IPS-11a (cell line): ENCODE data around the gene LECT2.

Experiments
- H3K4me3 ChIP-seq: one replicate; pipeline ENCODE4 v1.5.1; 2013; ENCODE audit warnings: low read depth, low read length, control low read depth

LECT2 gene

DNA sequence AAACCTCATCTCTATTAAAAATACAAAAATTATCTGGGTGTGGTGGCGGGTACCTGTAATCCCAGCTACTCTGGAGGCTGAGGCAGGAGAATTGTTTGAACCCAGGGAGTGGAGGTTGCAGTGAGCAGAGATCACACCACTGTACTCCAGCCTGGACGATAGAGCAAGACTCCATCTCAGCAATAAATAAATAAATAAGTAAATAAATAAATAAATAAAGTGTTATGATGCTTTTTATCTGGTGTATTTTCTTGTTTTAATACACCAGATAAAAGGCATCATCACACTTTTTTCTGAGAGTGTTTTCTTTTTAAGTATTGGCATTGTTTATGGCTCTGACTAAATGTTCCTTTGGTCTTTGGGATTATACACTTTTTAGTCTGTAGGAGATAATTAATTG, 24.2 kb upstream of the LECT2 start:
- H3K4me3 ChIP-seq = no peak overlapping the region

GRCh38 chr5:135978212-135978631, 23.4 kb upstream of the LECT2 start:
- H3K4me3 ChIP-seq = no peak overlapping the region

GRCh38 chr5:135977375-135977928, 22.7 kb upstream of the LECT2 start:
- H3K4me3 ChIP-seq = no peak overlapping the region

DNA sequence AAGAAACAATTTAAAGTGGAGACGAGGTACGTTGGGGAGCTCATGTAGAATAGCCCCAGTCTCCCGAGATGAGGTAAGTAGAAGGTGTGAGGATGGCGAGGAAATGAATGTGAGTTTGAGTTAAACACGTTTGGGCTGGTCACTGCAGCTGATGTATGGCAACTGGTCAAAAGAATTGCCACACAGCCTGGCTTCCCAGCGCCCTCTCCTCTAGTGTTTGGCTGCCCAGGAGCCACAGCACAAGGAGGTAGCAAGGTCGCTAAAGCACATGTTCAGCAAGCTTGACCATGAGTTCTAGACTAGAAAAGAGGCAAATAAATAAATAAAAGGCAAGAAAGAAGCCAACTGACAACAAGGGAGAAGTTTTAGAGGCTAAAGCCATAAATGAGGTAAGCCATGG, 21.4 kb upstream of the LECT2 start:
- H3K4me3 ChIP-seq = no peak overlapping the region

DNA sequence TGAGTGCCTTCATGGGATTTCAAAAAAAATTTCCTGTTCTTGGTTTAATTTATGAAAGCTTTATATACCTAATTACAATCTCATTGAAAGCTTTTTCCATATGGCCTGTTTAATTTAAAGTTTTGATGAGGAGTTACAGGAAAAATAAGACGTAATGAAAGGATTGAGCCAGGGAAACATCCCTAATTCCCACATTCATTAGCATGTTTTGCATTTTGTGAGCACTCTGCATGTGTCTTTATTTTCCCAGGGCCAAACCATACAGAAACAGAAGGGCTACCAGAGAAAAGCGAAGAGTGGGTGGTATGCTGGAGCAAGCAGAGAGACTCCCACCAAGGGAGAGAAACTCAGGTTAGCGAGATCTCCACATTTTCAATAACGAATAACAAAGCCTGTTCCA, 20.3 kb upstream of the LECT2 start:
- no peak overlapping the region for H3K4me3 ChIP-seq

- no peak overlapping the region for H3K4me3 ChIP-seq
These were observed 19.3 kb upstream of the LECT2 start for GRCh38 chr5:135974021-135974600.

- H3K4me3 ChIP-seq = no peak overlapping the region
These were observed 18.7 kb upstream of the LECT2 start for GRCh38 chr5:135973323-135974020.

DNA sequence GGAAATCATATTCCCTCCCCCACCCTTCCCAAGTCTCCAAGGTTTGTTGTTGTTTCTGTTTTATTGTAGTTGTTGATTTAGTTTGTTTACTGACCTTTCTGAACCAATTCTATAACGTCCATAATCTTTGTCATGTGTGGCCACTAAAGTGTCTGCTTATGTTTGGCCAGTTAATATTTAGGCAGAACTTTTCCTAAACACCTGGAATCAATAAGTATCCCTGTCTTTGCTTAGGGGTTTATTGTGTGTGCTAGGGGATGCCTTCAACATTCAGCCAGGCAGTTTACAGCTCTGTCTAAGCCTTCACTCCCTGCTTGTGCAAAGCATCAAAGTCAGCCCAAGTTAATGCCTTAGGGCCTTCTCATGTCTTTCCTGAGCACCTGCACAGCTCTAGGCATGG, 16.9 kb upstream of the LECT2 start:
- H3K4me3 ChIP-seq = no peak overlapping the region

- H3K4me3 ChIP-seq = no peak overlapping the region
These were observed 12.0 kb upstream of the LECT2 start for GRCh38 chr5:135966790-135967189.

DNA sequence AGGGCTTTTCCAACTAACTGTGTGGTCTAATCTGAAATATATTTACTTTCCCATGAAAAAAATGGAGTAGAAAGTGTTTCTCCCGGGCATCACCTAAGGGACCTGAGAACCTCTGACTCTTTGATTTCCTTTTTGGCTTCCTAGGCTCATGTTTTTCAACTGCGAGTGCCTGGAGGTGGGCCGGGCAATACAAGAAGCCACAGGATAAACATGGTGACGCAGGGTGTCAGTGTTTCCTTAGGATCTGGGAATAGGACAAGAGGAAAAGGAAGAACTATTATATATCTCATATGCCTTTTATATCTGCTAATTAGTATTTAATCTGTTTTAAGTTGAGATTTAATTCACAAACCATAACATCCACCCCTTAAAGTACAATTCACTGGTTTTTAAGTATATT, 11.4 kb upstream of the LECT2 start:
- H3K4me3 ChIP-seq = no peak overlapping the region

DNA sequence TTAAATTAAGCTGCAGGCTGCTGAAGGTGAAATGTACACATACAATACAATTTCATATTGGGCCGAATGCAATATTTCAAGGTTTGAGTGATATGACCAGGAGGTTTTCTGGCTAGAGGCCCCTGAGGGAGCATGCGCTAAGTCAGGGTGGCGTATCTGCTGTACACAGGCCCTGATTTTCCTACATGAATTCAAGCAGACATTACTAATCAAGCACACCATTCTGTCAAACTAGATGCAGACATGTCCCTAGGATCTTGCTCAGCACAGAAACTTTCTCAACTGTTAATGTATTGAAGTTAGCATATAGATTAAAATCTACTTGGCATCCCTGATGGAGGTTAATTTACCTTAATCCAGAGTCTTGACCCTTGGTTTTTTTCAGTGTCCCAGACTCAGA, 10.7 kb upstream of the LECT2 start:
- no peak overlapping the region for H3K4me3 ChIP-seq

DNA sequence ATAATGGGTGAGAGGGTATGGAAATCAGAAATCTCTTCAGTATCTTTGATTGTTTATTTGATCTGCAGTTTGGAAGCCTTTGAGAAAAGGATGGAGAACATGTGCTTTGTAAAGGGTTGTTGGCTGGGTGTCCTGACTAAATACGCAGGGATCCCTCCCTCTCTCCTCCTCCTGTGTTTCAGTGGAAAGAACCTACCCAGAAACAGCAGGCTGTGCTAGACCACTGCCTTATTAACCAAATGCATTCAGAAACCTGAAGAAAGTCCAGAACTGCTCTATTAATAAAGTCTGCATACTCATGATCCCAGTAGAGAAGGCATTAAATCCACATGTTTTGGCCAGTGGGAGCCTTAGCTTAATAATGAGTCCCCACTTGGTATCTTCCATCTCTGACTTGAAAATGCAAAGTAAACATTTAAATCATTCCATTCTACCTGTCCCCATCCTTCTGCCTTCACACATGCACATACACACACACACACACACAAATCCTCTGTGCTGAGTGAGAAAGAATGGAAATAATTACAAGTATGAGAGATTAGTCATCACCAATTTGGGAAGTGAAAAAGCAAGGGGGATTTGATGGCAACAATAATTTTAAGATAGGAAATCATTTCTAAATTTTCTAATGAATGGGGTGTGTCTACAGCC, 10.0 kb upstream of the LECT2 start:
- H3K4me3 ChIP-seq = no peak overlapping the region

- H3K4me3 ChIP-seq = no peak overlapping the region
These were observed 742 bp upstream of the LECT2 start for GRCh38 chr5:135955525-135955924.

DNA sequence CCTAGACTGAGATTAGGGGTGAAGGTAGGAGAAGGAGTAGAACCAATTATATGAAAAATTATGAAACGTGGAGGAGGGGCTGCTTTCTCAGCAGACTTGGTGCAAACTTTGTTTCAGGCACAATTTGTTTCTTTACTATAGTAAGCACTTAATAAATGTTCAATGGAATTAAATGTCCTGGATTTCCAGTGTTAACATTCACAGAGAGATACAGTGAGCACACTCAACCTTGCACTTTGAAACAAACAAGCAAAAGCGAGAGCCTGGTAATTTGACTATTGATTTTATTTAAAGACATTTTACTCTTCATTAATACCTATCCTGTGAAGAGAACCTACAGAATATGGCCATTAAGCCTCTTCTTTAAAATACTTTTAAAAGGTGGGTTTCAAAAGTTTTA, 933 bp downstream of the LECT2 start:
- H3K4me3 ChIP-seq = no peak overlapping the region

GRCh38 chr5:135952683-135953082, 2.1 kb downstream of the LECT2 start:
- H3K4me3 ChIP-seq = no peak overlapping the region

GRCh38 chr5:135951807-135952206, 3.0 kb downstream of the LECT2 start:
- H3K4me3 ChIP-seq = no peak overlapping the region

DNA sequence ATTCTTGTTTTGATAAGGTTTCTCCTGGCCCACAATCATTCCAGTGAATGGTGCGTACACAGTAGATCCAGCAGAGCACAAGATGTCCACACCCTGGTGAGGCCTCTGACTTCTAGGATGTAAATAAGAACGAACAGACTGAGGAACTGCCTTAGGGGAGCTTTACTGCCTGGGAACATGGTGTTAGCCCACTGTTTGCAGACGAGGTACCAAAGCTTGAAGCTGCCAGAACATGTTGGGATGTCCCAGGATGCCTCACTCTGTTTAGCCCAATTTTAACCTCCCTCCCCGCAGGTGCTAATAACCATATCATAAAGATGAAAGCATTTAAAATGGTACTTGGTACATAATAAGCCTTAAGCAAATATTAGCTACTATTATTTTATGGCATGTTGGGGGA, 3.5 kb downstream of the LECT2 start:
- H3K4me3 ChIP-seq = no peak overlapping the region

DNA sequence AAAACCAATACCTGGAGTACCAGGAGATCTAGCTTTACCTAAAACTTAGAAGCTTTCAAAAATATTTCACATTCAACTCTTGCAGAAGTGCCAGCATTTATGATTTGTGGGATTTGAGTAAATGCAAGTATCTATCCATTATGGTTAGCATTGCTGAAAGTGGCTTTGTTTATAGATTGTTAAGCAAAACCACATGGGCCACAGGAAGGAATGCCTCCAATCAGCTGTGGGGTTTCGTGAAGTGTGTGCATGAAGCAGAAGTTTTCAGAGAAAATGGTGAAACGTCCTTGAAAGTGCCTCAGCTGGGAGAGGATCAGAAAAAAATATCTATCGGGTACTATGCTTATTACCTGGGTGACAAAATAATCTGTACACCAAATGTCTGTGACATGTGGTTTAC, 4.2 kb downstream of the LECT2 start:
- no peak overlapping the region for H3K4me3 ChIP-seq

GRCh38 chr5:135944967-135945560, 9.7 kb downstream of the LECT2 start:
- H3K4me3 ChIP-seq = no peak overlapping the region

DNA sequence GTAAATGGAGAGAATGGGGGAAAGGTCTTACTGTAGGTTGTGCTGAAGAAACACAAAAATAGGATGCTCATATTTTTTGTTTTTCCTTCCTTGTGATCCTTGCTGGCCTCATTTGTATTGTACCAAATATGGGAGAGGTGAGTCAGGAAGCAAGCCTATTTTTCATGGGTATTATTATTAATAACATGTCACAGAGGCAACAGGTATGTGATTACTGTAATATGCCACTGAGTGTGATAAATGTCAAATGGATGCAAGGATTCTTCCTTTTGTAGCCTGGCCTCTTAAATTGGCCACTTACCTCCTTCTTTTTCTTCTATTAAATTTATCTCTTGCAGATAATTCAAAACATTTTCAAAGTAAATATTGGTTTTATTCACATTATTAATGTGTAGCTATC, 10.2 kb downstream of the LECT2 start:
- no peak overlapping the region for H3K4me3 ChIP-seq

DNA sequence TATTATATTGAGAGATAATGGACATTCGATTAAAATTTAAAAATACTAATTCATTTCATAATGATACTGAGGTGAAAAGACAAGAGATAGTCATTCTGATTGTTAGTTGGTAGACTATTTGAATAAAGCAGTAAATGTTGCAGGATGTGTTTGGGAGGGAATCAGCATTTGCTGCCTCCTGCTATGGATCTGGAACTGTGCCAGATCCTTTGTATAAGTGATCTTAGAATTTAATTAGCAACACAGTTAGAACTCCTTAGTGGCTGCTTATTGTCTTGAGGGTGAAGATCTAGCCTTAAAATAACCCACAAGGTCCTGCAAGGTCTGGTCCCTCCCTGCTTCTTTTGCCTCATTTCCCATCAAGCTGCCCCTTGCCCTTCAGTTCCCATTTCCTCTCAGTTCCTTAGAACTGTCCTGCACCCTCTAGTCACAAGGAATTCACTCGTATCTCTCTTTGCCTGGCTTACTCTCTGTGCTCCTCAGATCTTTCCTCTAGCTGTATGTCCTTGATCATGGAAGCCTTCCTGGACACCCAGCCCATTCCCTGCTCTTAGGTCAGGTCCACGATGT, 12.5 kb downstream of the LECT2 start:
- H3K4me3 ChIP-seq = no peak overlapping the region
